Keratinocyte (primary cell): ENCODE data around the gene CCDC3. TPM values are rescaled to one million over a fixed set of nuclear protein-coding genes. Genes with fewer than 3 reads are reported as not detected.
A peak's percentile ranks its signal among the peaks of the same experiment; 100 is the strongest.

Experiments used
- DNase-seq: peaks from one replicate; pipeline ENCODE4 v3.0.0-alpha.2; 2011; ENCODE audit warnings: low read depth, missing footprints, low spot score
- FAIRE-seq: peaks from 2 replicates; lab custom pipeline; 2011; peaks lifted over from hg19 to GRCh38; lab: Jason Lieb, UNC
- H2AFZ ChIP-seq: 2 replicates; pipeline ENCODE4 v1.6.0; 2012; ENCODE audit warnings: low read length, control low read depth, inconsistent platforms; ENCODE audit not compliant: control insufficient read depth
- H3K27ac ChIP-seq: 2 replicates; pipeline ENCODE4 v1.5.1; 2011; ENCODE audit warnings: low read length; ENCODE audit not compliant: control insufficient read depth, insufficient read depth
- H3K27me3 ChIP-seq: 3 replicates; pipeline ENCODE4 v1.6.0; 2011; ENCODE audit warnings: low read length; ENCODE audit not compliant: control insufficient read depth, insufficient read depth; ENCODE audit errors: extremely low read depth
- H3K36me3 ChIP-seq, 2 experiments: 2 replicates in 1 of 2; 3 replicates in 1 of 2; pipeline ENCODE4 v1.5.1; 2011; ENCODE audit warnings: low read length in 2 of 2, mild to moderate bottlenecking in 1 of 2; ENCODE audit not compliant: control insufficient read depth in 2 of 2, insufficient read depth in 2 of 2; ENCODE audit errors: extremely low read depth in 1 of 2
- H3K4me1 ChIP-seq: 3 replicates; pipeline ENCODE4 v1.5.1; 2011; ENCODE audit warnings: low read length; ENCODE audit not compliant: control insufficient read depth, insufficient read depth; ENCODE audit errors: extremely low read depth
- H3K4me2 ChIP-seq: 3 replicates; pipeline ENCODE4 v1.6.0; 2011; ENCODE audit warnings: low read depth, low read length; ENCODE audit not compliant: control insufficient read depth, insufficient read depth; ENCODE audit errors: extremely low read depth
- H3K4me3 ChIP-seq, 3 experiments: fragments of 200-600 bp in 1 of 3; sonication (generic) in 1 of 3; 2 replicates in 2 of 3; 3 replicates in 1 of 3; pipeline ENCODE4 v1.5.1; 2011 to 2016; ENCODE audit warnings: low read length in 3 of 3, mild to moderate bottlenecking in 3 of 3, control low read depth in 2 of 3, inconsistent platforms in 1 of 3, low read depth in 1 of 3, mixed read lengths in 1 of 3, mixed run types in 1 of 3, moderate library complexity in 1 of 3; ENCODE audit not compliant: control insufficient read depth in 2 of 3, insufficient read depth in 2 of 3; ENCODE audit errors: extremely low read depth in 1 of 3
- H3K79me2 ChIP-seq: 2 replicates; pipeline ENCODE4 v1.6.0; 2012; ENCODE audit warnings: low read length; ENCODE audit not compliant: control insufficient read depth, insufficient read depth
- H3K9ac ChIP-seq: 3 replicates; pipeline ENCODE4 v1.6.0; 2011; ENCODE audit warnings: low read length; ENCODE audit not compliant: control insufficient read depth, insufficient read depth; ENCODE audit errors: extremely low read depth
- H3K9me1 ChIP-seq: 3 replicates; pipeline ENCODE4 v1.6.0; 2011; ENCODE audit warnings: low read length; ENCODE audit not compliant: control insufficient read depth, insufficient read depth; ENCODE audit errors: extremely low read depth
- H3K9me3 ChIP-seq: 2 replicates; pipeline ENCODE4 v1.5.1; 2012; ENCODE audit warnings: low read depth, low read length; ENCODE audit not compliant: control insufficient read depth
- H4K20me1 ChIP-seq: 3 replicates; pipeline ENCODE4 v1.6.0; 2011; ENCODE audit warnings: low read length; ENCODE audit not compliant: control insufficient read depth, insufficient read depth; ENCODE audit errors: extremely low read depth
- CTCF ChIP-seq, 3 experiments: IDR thresholded peaks in 1 of 3; conservative IDR thresholded peaks in 1 of 3; optimal IDR thresholded peaks in 1 of 3; 2 replicates in 2 of 3; 3 replicates in 1 of 3; pipeline versions ENCODE3 to v1.5.1; 2011; ENCODE audit warnings: low read length in 3 of 3, mild to moderate bottlenecking in 3 of 3, moderate library complexity in 2 of 3, control low read depth in 1 of 3, inconsistent platforms in 1 of 3; ENCODE audit not compliant: insufficient read depth in 2 of 3; ENCODE audit errors: extremely low read depth in 1 of 3
- EZH2 ChIP-seq: IDR thresholded peaks from one replicate; pipeline ENCODE4 v1.6.1; 2012; ENCODE audit warnings: inconsistent platforms, mild to moderate bottlenecking, low read length, moderate library complexity
- dilution Hi-C: fragments of 300-500 bp; cut with MboI; formaldehyde crosslinking; loops from one replicate; pipeline ENCODE4 v1.7.0; 2020; ENCODE audit warnings: low sequenced_read_pairs; ENCODE audit not compliant: extremely low pct_ligation_motif_present
- polyA plus RNA-seq, 5 experiments: library from polyadenylated mRNA; depleted of rRNA in 3 of 5; stranded (reverse) in 3 of 5; stranded (forward) in 1 of 5; unstranded in 1 of 5; fragments of >200 nt; gene quantifications; 1 replicate in 1 of 5; 2 replicates in 3 of 5; 3 replicates in 1 of 5; pipeline versions ENCODE4 v1.2.1 to v1.2.3, GENCODE V29; 2011 to 2012; ENCODE audit warnings: missing spikeins in 2 of 5, low read depth in 1 of 5, low replicate concordance in 1 of 5

CCDC3 gene
- polyA plus RNA-seq, 1 donor (not counting 4 experiments of a cell fraction or from before 2014, with no cell fraction given), result 0.39 TPM

GRCh38 chr10:12927896-12928295 lies 73.6 kb downstream of the CCDC3 start:
- Histone ChIP-seq H2AFZ (no peak overlapping the region), H3K36me3 (no peaks in the 10 kb centered on the region), H3K79me2 (no peaks in the 10 kb centered on the region), H3K9me3 (peaks cover 2% of the 10 kb centered on the region), H3K4me1 (peaks cover 13% of the 10 kb centered on the region), H3K9ac (no peak overlapping the region), H3K9me1 (no peaks in the 10 kb centered on the region), H3K27ac (no peak overlapping the region), H3K4me2 (peak overlapping the region; percentile 23), H4K20me1 (no peaks in the 10 kb centered on the region), H3K27me3 (no peaks in the 10 kb centered on the region), H3K4me3 (no peak overlapping the region)
- TF ChIP-seq CTCF (optimal IDR thresholded peaks at IDR 0.05 in 1 of 3, IDR thresholded peaks at IDR 0.05 in 1 of 3, conservative IDR thresholded peaks at IDR 0.05 in 1 of 3; ENCODE audit: extremely low read depth in 1 of 3, insufficient read depth in 2 of 3, low read length in 3 of 3), result no peak
- dilution Hi-C loops, result no loop called here
- FAIRE-seq (peak; percentile 91), DNase-seq (peak; percentile 64)

GRCh38 chr10:12925845-12926244 lies 75.7 kb downstream of the CCDC3 start:
- DNase-seq (no peak), FAIRE-seq (no peak)
- Histone ChIP-seq H3K27ac (no peak overlapping the region), H3K4me3 (no peak overlapping the region), H3K27me3 (no peaks in the 10 kb centered on the region), H4K20me1 (no peaks in the 10 kb centered on the region), H3K4me2 (no peak overlapping the region), H3K9me1 (no peaks in the 10 kb centered on the region), H3K79me2 (no peaks in the 10 kb centered on the region), H3K36me3 (no peaks in the 10 kb centered on the region), H2AFZ (no peak overlapping the region), H3K4me1 (peaks cover 13% of the 10 kb centered on the region), H3K9ac (no peak overlapping the region), H3K9me3 (peaks cover 2% of the 10 kb centered on the region)
- dilution Hi-C loops, result no loop called here
- TF ChIP-seq EZH2 (no peak), CTCF (optimal IDR thresholded peaks at IDR 0.05 in 1 of 3, IDR thresholded peaks at IDR 0.05 in 1 of 3, conservative IDR thresholded peaks at IDR 0.05 in 1 of 3; ENCODE audit: extremely low read depth in 1 of 3, insufficient read depth in 2 of 3, low read length in 3 of 3) (no peak)
